Left renal cortex interstitium (tissue), 4 donors: ENCODE measurements around the gene PROSER3. TPM values are rescaled to one million over a fixed set of nuclear protein-coding genes. Genes with fewer than 3 reads are reported as not detected.
A peak's percentile ranks its signal among the peaks of the same experiment; 100 is the strongest.

Experiments
- DNase-seq, 4 donors: peaks; one replicate each; pipeline ENCODE4 v3.0.0-alpha.2; 2013; ENCODE audit warnings: low read depth in 4 of 4, low spot score in 2 of 4, missing footprints in 1 of 4
- polyA plus RNA-seq, 4 donors: library from polyadenylated mRNA; unstranded; fragments of 120-200 nt; gene quantifications; one replicate each; pipeline ENCODE4 v1.2.1, GENCODE V29; 2013; ENCODE audit not compliant: insufficient read length in 4 of 4

PROSER3 gene
- polyA plus RNA-seq, 4 donors = 11.5 to 28.6 (median 18.2) TPM

- DNase-seq = no peak
Measured at GRCh38 chr19:35773020-35773806, 15.2 kb downstream of the PROSER3 start.

- DNase-seq = no peak
Measured at GRCh38 chr19:35774274-35775045, 16.5 kb downstream of the PROSER3 start.

DNA sequence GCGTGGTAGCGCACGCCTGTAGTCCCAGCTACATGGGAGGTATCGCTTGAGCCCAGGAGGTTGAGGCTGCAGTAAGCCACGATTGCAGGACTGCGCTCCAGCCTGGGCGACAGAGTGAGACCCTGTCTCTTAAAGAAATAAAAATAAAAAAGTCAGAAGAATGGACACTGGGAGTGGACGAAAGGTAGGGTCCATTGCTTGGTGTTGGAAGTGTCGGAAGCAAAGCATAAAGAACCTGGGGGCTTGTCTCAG is 17.0 kb downstream of the PROSER3 start:
- DNase-seq = no peak

GRCh38 chr19:35775298-35776101 is 17.5 kb downstream of the PROSER3 start, which contains the start of gene ARHGAP33:
Gene ARHGAP33 (plus strand): TSS chr19:35775564. CDS start chr19:35775659, 95 bp downstream.
- peak; percentile 83 to 98 (median 96) for DNase-seq

DNA sequence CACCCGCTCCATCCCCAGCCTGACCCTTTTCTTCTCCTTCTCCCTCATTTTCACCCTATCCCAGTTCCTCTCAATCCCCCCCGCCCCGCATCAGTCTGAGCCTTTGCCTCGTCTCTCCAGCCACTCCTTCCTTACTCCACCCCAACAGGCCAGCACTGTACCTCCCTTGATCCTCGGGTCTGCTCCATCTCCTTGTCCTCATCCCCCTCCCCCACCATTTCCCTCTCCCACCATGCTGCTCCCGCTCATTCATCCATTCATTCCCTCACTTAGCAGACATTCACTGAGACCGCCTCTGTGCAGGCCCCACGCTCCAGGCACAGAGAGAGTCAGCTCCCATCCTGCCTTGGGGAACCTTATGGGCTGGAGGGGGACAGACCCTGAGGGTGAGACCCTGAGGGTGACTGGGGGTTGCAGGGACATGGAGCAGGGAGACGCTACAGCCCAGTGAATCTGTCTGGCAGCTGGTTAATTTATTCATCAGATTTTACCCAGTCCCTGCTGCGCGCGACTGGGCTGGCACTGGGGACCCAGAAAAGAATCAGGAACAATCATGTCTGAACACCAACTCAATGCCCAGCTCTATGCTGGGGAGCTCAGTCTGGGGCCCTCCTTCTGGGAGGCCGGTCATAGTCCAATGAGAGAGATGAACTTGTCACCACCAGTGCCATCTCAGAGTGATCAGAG is 18.3 kb downstream of the PROSER3 start:
- DNase-seq = no peak

DNA sequence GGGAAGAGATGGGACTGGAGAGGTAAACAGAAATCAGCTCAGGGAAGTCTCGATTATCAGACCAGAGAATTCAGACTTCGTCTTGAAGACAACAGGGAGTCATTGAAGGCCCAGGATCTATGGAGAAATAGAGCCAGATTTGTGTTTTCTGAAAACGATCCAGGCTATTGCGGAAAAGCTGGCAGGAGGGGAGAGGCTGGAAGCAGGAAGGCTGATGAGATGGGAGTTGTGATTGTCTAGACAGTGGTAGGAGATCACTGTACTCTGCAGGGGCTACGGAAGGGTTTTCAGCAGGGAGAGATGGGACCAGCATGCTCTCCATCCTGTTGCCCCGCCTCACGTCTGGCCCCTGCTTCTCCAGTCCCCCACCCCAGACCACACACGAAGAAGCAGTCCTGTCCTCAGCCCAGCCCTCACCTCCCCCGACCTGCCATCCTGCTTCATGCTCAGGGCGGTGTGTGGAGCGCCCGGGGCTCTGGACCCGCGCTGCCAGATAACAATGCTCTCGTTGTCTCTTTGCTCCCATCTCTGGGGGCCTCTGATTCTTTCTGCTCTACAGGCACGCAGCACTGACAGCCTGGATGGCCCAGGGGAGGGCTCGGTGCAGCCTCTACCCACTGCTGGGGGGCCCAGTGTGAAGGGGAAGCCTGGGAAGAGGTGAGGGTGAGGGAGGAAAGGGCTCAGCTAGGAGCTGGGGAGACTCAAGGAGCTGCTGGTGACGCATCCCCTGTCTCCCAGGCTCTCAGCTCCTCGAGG is 19.3 kb downstream of the PROSER3 start:
- DNase-seq = no peak

GRCh38 chr19:35777961-35778360 is 20.0 kb downstream of the PROSER3 start:
- DNase-seq = no peak

GRCh38 chr19:35779033-35779432 is 21.1 kb downstream of the PROSER3 start:
- no peak for DNase-seq

GRCh38 chr19:35780058-35780457 is 22.1 kb downstream of the PROSER3 start:
- no peak for DNase-seq

- DNase-seq = no peak
Measured at GRCh38 chr19:35780717-35781116, 22.7 kb downstream of the PROSER3 start.

GRCh38 chr19:35781650-35782049 is 23.7 kb downstream of the PROSER3 start:
- DNase-seq = no peak

GRCh38 chr19:35782589-35782988 is 24.6 kb downstream of the PROSER3 start:
- no peak for DNase-seq

- DNase-seq = no peak
Measured at GRCh38 chr19:35783469-35784434, 25.8 kb downstream of the PROSER3 start.

DNA sequence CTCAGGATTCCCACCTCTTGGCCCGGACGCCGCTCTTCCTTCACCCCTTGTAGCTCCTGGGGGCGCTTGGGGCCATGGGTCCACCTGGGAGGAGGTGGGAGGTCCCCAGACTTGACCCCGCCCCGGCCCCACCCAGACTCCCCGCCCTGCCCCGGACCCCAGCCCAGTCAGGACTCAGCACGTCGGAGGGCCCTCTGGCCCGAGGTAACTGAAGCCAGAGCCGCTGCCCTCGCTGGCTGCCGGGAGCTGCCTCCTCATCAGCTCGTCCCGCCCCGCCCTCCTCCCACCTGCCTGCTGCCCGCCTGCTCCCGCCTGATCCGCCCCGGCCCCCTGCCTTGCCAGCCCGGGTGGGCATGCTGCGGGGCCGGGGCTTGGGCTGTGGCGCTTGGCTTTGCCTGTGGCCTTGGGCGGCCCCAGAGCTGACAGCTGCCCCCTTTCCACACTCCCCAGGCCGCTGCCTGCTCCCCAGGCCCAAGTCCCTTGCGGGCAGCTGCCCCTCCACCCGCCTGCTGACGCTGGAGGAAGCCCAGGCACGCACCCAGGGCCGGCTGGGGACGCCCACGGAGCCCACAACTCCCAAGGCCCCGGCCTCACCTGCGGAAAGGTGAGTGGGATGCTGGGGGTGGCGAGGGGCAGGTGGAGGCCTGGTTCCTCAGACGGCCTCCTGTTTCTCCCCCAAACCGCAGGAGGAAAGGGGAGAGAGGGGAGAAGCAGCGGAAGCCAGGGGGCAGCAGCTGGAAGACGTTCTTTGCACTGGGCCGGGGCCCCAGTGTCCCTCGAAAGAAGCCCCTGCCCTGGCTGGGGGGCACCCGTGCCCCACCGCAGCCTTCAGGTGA is 26.7 kb downstream of the PROSER3 start:
- DNase-seq = no peak

GRCh38 chr19:35785339-35785627 is 27.3 kb downstream of the PROSER3 start:
- DNase-seq = no peak

- DNase-seq = no peak
Measured at GRCh38 chr19:35786299-35787160, 28.6 kb downstream of the PROSER3 start.

DNA sequence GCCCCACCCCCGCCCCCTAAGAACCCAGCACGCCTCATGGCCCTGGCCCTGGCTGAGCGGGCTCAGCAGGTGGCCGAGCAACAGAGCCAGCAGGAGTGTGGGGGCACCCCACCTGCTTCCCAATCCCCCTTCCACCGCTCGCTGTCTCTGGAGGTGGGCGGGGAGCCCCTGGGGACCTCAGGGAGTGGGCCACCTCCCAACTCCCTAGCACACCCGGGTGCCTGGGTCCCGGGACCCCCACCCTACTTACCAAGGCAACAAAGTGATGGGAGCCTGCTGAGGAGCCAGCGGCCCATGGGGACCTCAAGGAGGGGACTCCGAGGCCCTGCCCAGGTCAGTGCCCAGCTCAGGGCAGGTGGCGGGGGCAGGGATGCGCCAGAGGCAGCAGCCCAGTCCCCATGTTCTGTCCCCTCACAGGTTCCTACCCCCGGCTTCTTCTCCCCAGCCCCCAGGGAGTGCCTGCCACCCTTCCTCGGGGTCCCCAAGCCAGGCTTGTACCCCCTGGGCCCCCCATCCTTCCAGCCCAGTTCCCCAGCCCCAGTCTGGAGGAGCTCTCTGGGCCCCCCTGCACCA is 29.3 kb downstream of the PROSER3 start:
- no peak for DNase-seq
